DND-41 (cell line): ENCODE data around the gene CERK.

Experiments
- ATAC-seq: fragments of 200-7000 bp; cut with Tn5 transposase; 3 replicates; pipeline ENCODE4 v1.9.1; 2021; ENCODE audit warnings: low read depth; ENCODE audit not compliant: insufficient read depth
- DNase-seq: peaks from one replicate; pipeline ENCODE4 v3.0.0-alpha.2; 2020
- H2AFZ ChIP-seq: 2 replicates; pipeline ENCODE4 v1.6.0; 2012; ENCODE audit warnings: low read depth, low read length
- H3K27ac ChIP-seq: 2 replicates; pipeline ENCODE4 v1.5.1; 2012; ENCODE audit warnings: low read length, inconsistent platforms
- H3K27me3 ChIP-seq: fragments of 200-600 bp; sonication (generic); 2 replicates; pipeline ENCODE4 v1.6.0; 2012; ENCODE audit warnings: low read length, mild to moderate bottlenecking, inconsistent platforms; ENCODE audit not compliant: insufficient read depth, poor library complexity
- H3K36me3 ChIP-seq: 2 replicates; pipeline ENCODE4 v1.5.1; 2012; ENCODE audit warnings: low read length, inconsistent platforms; ENCODE audit not compliant: insufficient read depth
- H3K4me1 ChIP-seq: 2 replicates; pipeline ENCODE4 v1.5.1; 2012; ENCODE audit warnings: mild to moderate bottlenecking, low read length; ENCODE audit not compliant: insufficient read depth
- H3K4me2 ChIP-seq: 2 replicates; pipeline ENCODE4 v1.6.0; 2012; ENCODE audit warnings: mild to moderate bottlenecking, moderate library complexity, low read length, inconsistent platforms; ENCODE audit not compliant: insufficient read depth
- H3K4me3 ChIP-seq, 2 experiments: fragments of 200-600 bp in 1 of 2; shearing (Covaris generic) in 1 of 2; 2 replicates each; pipeline ENCODE4 v1.5.1; 2012 to 2016; ENCODE audit warnings: inconsistent platforms in 2 of 2, low read length in 2 of 2, mild to moderate bottlenecking in 2 of 2, low read depth in 1 of 2, moderate library complexity in 1 of 2
- H3K79me2 ChIP-seq: 2 replicates; pipeline ENCODE4 v1.6.0; 2012; ENCODE audit warnings: low read length, inconsistent platforms; ENCODE audit not compliant: insufficient read depth
- H3K9ac ChIP-seq: 2 replicates; pipeline ENCODE4 v1.6.0; 2012; ENCODE audit warnings: low read depth, mild to moderate bottlenecking, inconsistent platforms, low read length, moderate library complexity
- H3K9me3 ChIP-seq: 2 replicates; pipeline ENCODE4 v1.5.1; 2012; ENCODE audit warnings: low read length, moderate library complexity, mild to moderate bottlenecking, inconsistent platforms; ENCODE audit not compliant: insufficient read depth, severe bottlenecking
- H4K20me1 ChIP-seq: 2 replicates; pipeline ENCODE4 v1.6.0; 2012; ENCODE audit warnings: low read length; ENCODE audit not compliant: insufficient read depth
- EZH2 ChIP-seq: IDR thresholded peaks from 3 replicates; pipeline ENCODE4 v1.6.1; 2012; ENCODE audit warnings: borderline replicate concordance, low read depth, mild to moderate bottlenecking, moderate library complexity, low read length, inconsistent platforms; ENCODE audit not compliant: severe bottlenecking
- TF ChIP-seq, protein P1 (sequence below): IDR thresholded peaks from 2 replicates; pipeline ENCODE4 v1.5.1; 2012; ENCODE audit warnings: borderline replicate concordance, low read length, moderate library complexity, mild to moderate bottlenecking; ENCODE audit not compliant: poor library complexity, severe bottlenecking; ENCODE audit errors: extremely low read depth

Gene CERK

DNA sequence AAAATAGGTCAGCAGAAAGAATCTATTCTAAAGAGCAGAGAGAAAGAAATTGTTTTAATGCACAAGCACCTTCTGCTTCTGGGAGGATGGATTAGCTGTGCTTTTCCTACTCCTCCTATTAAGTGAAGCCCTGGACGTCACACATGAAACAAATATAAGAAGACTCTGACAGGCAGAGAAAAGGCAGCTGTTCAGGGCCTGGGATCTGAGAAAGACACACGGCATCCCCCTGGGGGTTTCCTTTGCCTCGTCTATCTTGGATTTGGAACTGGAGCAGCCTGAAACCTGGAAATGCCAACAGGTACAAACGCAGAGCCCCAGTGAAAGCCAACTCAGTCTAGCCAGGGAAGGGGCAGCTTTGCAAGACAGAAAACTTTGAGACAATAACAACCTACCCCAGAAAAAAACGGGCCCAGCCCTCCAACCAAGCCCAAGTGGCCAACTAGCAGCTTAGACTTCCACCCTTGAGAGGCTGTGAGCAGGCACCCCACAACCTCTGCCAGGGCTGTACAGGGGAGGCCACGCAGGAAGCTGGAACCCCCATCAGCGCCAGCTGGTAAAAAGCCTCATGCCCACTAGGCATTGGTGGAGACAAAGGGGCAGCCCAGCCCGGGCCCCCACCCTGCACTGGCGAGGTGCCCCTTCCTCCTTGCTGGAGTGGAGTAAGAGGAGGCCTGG is 7.3 kb downstream of the CERK start:
- H3K27me3 ChIP-seq, result no peaks in the 10 kb centered on the region
- H2AFZ ChIP-seq, result no peak overlapping the region
- DNase-seq, result no peak
- H3K4me3 ChIP-seq, result no peak overlapping the region
- H3K79me2 ChIP-seq, result peaks cover 98% of the 10 kb centered on the region
- H3K27ac ChIP-seq, result no peak overlapping the region; the same call in 1 of the 2 replicates
- H3K4me2 ChIP-seq, result no peak overlapping the region
- ATAC-seq, result no peak
- H3K4me1 ChIP-seq, result peaks cover 11% of the 10 kb centered on the region
- TF ChIP-seq, protein P1, sequence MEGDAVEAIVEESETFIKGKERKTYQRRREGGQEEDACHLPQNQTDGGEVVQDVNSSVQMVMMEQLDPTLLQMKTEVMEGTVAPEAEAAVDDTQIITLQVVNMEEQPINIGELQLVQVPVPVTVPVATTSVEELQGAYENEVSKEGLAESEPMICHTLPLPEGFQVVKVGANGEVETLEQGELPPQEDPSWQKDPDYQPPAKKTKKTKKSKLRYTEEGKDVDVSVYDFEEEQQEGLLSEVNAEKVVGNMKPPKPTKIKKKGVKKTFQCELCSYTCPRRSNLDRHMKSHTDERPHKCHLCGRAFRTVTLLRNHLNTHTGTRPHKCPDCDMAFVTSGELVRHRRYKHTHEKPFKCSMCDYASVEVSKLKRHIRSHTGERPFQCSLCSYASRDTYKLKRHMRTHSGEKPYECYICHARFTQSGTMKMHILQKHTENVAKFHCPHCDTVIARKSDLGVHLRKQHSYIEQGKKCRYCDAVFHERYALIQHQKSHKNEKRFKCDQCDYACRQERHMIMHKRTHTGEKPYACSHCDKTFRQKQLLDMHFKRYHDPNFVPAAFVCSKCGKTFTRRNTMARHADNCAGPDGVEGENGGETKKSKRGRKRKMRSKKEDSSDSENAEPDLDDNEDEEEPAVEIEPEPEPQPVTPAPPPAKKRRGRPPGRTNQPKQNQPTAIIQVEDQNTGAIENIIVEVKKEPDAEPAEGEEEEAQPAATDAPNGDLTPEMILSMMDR, result no peak
- TF ChIP-seq EZH2, result no peak
- no peaks in the 10 kb centered on the region for H3K9me3 ChIP-seq
- H4K20me1 ChIP-seq, result peaks cover 70% of the 10 kb centered on the region
- peaks cover 77% of the 10 kb centered on the region for H3K36me3 ChIP-seq
- H3K9ac ChIP-seq, result no peak overlapping the region

DNA sequence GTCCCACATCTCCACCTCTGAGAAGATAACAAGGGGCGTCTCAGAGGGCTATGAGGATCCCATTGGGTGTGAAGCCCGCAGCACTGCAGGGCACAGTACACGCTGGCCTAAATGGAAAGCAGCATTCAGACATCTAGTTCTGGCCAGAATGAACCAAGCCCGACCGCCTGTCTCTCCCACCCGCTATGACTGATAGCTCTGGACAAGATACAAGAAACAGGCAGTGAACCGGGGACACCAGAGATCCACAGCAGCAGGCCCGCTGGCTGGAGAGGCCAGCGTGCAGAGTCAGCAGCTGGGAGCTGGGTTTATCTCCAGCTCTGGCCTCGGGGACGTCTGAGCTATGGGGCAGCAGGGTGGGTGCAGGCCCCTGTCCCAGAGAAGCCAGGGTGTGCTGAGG is 9.6 kb downstream of the CERK start:
- Histone ChIP-seq H3K4me1 (no peaks in the 10 kb centered on the region), H3K4me3 (no peak overlapping the region), H3K4me2 (no peak overlapping the region)

DNA sequence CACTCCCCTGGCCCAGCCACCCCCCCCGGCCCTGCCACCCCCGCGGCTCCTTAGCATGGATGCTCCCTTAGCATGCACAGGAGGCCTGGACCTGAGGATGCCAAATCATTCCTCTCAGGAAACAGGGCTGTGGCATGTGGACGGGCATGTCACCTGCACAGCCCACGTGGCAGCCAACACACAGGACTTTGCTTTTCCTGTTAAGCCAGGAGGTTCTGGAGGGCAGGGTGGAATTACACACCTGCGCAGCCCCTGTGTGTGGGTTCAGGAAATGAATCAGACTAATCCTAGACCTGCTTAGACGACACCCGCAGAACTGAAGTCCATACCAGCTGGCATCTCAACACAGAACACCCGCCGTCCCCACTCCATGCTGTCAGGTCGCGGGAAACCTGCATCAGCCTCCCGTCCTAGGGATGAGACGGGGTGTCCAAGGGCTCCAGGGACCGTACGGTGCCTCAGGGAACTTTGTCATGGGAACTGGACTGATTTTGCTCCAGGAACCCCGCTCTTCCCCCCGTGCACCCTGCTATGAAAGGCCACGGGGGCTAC is 10.2 kb downstream of the CERK start:
- no peak overlapping the region for H3K27ac ChIP-seq
- H3K4me2 ChIP-seq, result no peak overlapping the region
- no peak for DNase-seq
- no peak for TF ChIP-seq EZH2
- TF ChIP-seq, protein P1, result no peak
- H3K36me3 ChIP-seq, result peaks cover 78% of the 10 kb centered on the region
- H3K79me2 ChIP-seq, result peaks cover 97% of the 10 kb centered on the region
- ATAC-seq, result no peak
- no peak overlapping the region for H3K9ac ChIP-seq
- H3K27me3 ChIP-seq, result no peaks in the 10 kb centered on the region
- H3K4me3 ChIP-seq, result no peak overlapping the region
- H2AFZ ChIP-seq, result no peak overlapping the region
- peaks cover 77% of the 10 kb centered on the region for H4K20me1 ChIP-seq
- H3K4me1 ChIP-seq, result no peaks in the 10 kb centered on the region
- no peaks in the 10 kb centered on the region for H3K9me3 ChIP-seq

More for the DNA sequence above, 9.6 kb downstream of the CERK start:
- 0 out of 2 replicates have a peak overlapping the region, but pooled peaks have one; percentile 10 for H3K27ac ChIP-seq
- ATAC-seq (no peak), DNase-seq (no peak)
- no peaks in the 10 kb centered on the region for H3K27me3 ChIP-seq
- H2AFZ ChIP-seq, result no peak overlapping the region
- H3K79me2 ChIP-seq, result peaks cover 97% of the 10 kb centered on the region
- H4K20me1 ChIP-seq, result peaks cover 76% of the 10 kb centered on the region
- no peak overlapping the region for H3K9ac ChIP-seq
- peaks cover 78% of the 10 kb centered on the region for H3K36me3 ChIP-seq
- H3K9me3 ChIP-seq, result no peaks in the 10 kb centered on the region
- TF ChIP-seq, protein P1, result no peak
- no peak for TF ChIP-seq EZH2
